T-cell (primary cell): ENCODE results near the gene PLEKHG2. TPM values are rescaled to one million over a fixed set of nuclear protein-coding genes. Genes with fewer than 3 reads are reported as not detected.

Experiments used
- ATAC-seq, 4 experiments: fragments of 200-7000 bp in 3 of 4; fragments of 150-1000 bp in 1 of 4; cut with Tn5 transposase; replicated peaks in 1 of 4; 1 replicate in 3 of 4; 2 replicates in 1 of 4; pipeline ENCODE4 v1.10.0; 2021; ENCODE audit warnings: moderate library complexity in 3 of 4, mild to moderate bottlenecking in 2 of 4, moderate number of reproducible peaks in 1 of 4
- CTCF ChIA-PET, 2 donors: fragments of 300-600 bp; sonication (Branson Sonifier 250); formaldehyde crosslinking; loops; one replicate each; lab custom pipeline; 2022; ENCODE audit warnings: antibody characterized with exemption in 2 of 2; lab: Charles Lee
- POLR2A ChIA-PET, 2 donors: fragments of 300-600 bp; sonication (Branson Sonifier 250); formaldehyde crosslinking; loops; one replicate each; lab custom pipeline; 2022; ENCODE audit warnings: antibody characterized with exemption in 2 of 2; lab: Charles Lee
- DNase-seq, 35 experiments: peaks; one replicate each; pipeline versions ENCODE4 v3.0.0 to v3.0.0-alpha.2; 2013 to 2023
- H3K27ac ChIP-seq: one replicate; pipeline ENCODE4 v1.5.1; 2013; ENCODE audit warnings: low read length
- H3K27me3 ChIP-seq, 2 experiments: replicated peaks in 1 of 2; 1 replicate in 1 of 2; 2 replicates in 1 of 2; pipeline versions ENCODE4 v1.6.1 to v1.7.0; 2013; ENCODE audit warnings: low read length in 1 of 2, mixed read lengths in 1 of 2; ENCODE audit not compliant: control insufficient read depth in 2 of 2, insufficient read depth in 2 of 2; ENCODE audit errors: extremely low read depth in 1 of 2
- H3K36me3 ChIP-seq, 2 donors: 1 replicate in 1 of 2; 2 replicates in 1 of 2; pipeline versions ENCODE4 v1.6.1 to v1.7.0; 2013; ENCODE audit warnings: low read length in 1 of 2; ENCODE audit not compliant: control insufficient read depth in 2 of 2, insufficient read depth in 1 of 2; ENCODE audit errors: extremely low read depth in 1 of 2
- H3K4me1 ChIP-seq, 2 experiments: 1 replicate in 1 of 2; 2 replicates in 1 of 2; pipeline versions ENCODE4 v1.6.1 to v1.7.0; 2013; ENCODE audit warnings: low read length in 2 of 2, mixed read lengths in 1 of 2; ENCODE audit not compliant: insufficient read depth in 2 of 2, control insufficient read depth in 1 of 2; ENCODE audit errors: extremely low read depth in 1 of 2
- H3K4me3 ChIP-seq, 2 donors: 1 replicate in 1 of 2; 2 replicates in 1 of 2; pipeline versions ENCODE4 v1.5.1 to v1.7.0; 2013; ENCODE audit warnings: mild to moderate bottlenecking in 2 of 2, low read length in 1 of 2, moderate library complexity in 1 of 2; ENCODE audit not compliant: control insufficient read depth in 1 of 2; ENCODE audit errors: extremely low read depth in 1 of 2
- H3K9me3 ChIP-seq: 2 replicates; pipeline ENCODE4 v1.7.0; 2013
- H3K27ac Mint-ChIP-seq, 2 donors: one replicate each; pipeline ENCODE4 v1.8.0; 2020 to 2021; ENCODE audit warnings: mild to moderate bottlenecking in 2 of 2, mixed read lengths in 2 of 2
- H3K27me3 Mint-ChIP-seq, 2 donors: one replicate each; pipeline ENCODE4 v1.8.0; 2021 to 2022; ENCODE audit warnings: mixed read lengths in 2 of 2
- H3K36me3 Mint-ChIP-seq: one replicate; pipeline ENCODE4 v1.8.0; 2021; ENCODE audit warnings: mixed read lengths
- H3K4me1 Mint-ChIP-seq, 3 donors: one replicate each; pipeline ENCODE4 v1.8.0; 2020 to 2022; ENCODE audit warnings: mixed read lengths in 3 of 3, mild to moderate bottlenecking in 1 of 3
- H3K4me3 Mint-ChIP-seq, 3 donors: one replicate each; pipeline ENCODE4 v1.8.0; 2020 to 2022; ENCODE audit warnings: mild to moderate bottlenecking in 3 of 3, mixed read lengths in 3 of 3, moderate library complexity in 3 of 3
- H3K9me3 Mint-ChIP-seq, 3 donors: one replicate each; pipeline ENCODE4 v1.8.0; 2020 to 2022; ENCODE audit warnings: mixed read lengths in 3 of 3
- WGBS: methylation state at CpG from one replicate; pipeline ENCODE4 v1.1.5; 2013; ENCODE audit warnings: missing lambda C conversion rate; ENCODE audit not compliant: insufficient coverage; 5-methylcytosine and 5-hydroxymethylcytosine counted together
- total RNA-seq, 35 experiments: library from RNA in 6 of 35; stranded (reverse) in 6 of 35; fragments of 120-200 nt in 1 of 35; gene quantifications; one replicate each; pipeline versions ENCODE4 v1.2.1 to v1.2.4 and lab custom pipeline; 2013 to 2026

The PLEKHG2 gene, protein sequence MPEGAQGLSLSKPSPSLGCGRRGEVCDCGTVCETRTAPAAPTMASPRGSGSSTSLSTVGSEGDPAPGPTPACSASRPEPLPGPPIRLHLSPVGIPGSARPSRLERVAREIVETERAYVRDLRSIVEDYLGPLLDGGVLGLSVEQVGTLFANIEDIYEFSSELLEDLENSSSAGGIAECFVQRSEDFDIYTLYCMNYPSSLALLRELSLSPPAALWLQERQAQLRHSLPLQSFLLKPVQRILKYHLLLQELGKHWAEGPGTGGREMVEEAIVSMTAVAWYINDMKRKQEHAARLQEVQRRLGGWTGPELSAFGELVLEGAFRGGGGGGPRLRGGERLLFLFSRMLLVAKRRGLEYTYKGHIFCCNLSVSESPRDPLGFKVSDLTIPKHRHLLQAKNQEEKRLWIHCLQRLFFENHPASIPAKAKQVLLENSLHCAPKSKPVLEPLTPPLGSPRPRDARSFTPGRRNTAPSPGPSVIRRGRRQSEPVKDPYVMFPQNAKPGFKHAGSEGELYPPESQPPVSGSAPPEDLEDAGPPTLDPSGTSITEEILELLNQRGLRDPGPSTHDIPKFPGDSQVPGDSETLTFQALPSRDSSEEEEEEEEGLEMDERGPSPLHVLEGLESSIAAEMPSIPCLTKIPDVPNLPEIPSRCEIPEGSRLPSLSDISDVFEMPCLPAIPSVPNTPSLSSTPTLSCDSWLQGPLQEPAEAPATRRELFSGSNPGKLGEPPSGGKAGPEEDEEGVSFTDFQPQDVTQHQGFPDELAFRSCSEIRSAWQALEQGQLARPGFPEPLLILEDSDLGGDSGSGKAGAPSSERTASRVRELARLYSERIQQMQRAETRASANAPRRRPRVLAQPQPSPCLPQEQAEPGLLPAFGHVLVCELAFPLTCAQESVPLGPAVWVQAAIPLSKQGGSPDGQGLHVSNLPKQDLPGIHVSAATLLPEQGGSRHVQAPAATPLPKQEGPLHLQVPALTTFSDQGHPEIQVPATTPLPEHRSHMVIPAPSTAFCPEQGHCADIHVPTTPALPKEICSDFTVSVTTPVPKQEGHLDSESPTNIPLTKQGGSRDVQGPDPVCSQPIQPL (N-terminal part only)
- total RNA-seq (10 to 100 TPM; 25.2 to 88.1 (median 36.7) TPM), total RNA-seq (lab: John Stamatoyannopoulos, UW) (12.8 to 120 (median 65.8) reads per million in 29 experiments)
- 24.4 TPM for total RNA-seq (2013)

DNA sequence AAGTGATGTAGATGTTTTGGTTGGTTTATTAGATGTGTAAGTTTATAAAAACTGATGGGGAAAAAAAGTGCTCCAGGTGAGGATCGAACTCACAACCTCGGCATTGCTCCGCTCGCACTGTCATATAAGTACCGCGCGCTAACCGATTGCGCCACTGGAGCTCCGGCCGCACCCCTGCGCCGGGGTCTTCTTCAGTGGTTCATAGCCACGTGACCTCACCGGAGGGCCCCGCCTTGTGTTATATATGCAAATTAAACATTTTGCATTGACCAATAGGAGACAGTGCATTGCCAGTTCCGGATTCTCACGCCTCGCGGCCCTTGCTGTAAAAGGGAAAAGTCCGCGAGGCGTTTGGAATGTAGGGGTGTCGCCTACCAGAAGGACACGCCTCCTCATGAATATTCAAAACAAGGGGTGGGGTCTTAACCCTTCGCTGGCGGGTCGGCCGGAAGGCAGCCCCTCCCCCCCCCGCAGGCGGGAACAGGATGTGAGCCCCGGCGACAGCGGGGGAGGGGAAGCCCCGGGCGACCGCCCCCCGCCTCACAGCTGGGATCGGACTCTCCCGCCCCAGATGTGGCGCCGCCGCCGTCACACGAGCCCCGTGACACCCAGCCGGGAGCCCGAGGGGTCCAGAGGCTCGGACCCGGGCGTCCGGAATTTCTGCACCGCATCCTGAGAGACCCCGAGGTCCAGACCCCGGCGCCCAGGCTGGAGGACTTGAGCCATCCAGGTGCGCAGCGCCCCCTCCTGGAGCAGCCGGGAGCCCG lies at the start of gene PLEKHG2:
TSS of gene PLEKHG2 (plus strand) at position 570 of the 767 bp plus-strand sequence. CDS start 1,418 bp downstream, outside the sequence.
- WGBS, result 1% methylated on average over 39 of the region's 60 CpGs
- peaks cover 19% of the 10 kb centered on the region for H3K36me3 Mint-ChIP-seq
- peaks cover 14 to 59% of the 10 kb centered on the region in 2 experiments for H3K4me1 ChIP-seq
- no peaks in the 10 kb centered on the region for H3K9me3 ChIP-seq
- peak within 1 kb of the TSS; percentile 96 to 97 for H3K4me3 ChIP-seq
- H3K27me3 Mint-ChIP-seq, result peaks cover 0 to 3% of the 10 kb centered on the region in 2 donors
- CTCF ChIA-PET, result interaction anchor here (0.6 to 2.2 kb wide), 11 partner anchors 9 to 59 kb away, joined by 3 to 29 read pairs (median 4); partner anchors contain the start of genes MED29 (in 1 of the 2), PAF1 (in 1 of the 2) and RPS16 (in 1 of the 2)
- peak within 1 kb of the TSS; percentile 93 to 94 for H3K27ac Mint-ChIP-seq
- peak within 1 kb of the TSS; percentile 100 for H3K27ac ChIP-seq
- DNase-seq, result peak; percentile 92 to 99 (median 96)
- POLR2A ChIA-PET, result interaction anchor here (0.7 to 1.8 kb wide), 11 partner anchors 9 to 60 kb away, joined by 3 to 13 read pairs (median 4); partner anchors contain the start of genes MED29 (in 1 of the 2), PAF1 (in 1 of the 2) and RPS16 (in 1 of the 2)
- H3K4me3 Mint-ChIP-seq, result peak within 1 kb of the TSS; percentile 79 to 85 (median 83)
- ATAC-seq, result peak; percentile 64 to 73 (median 65)
- no peaks in the 10 kb centered on the region for H3K9me3 Mint-ChIP-seq
- H3K4me1 Mint-ChIP-seq, result peaks cover 38 to 64% (median 44%) of the 10 kb centered on the region in 3 donors
- H3K27me3 ChIP-seq, result no peaks in the 10 kb centered on the region
- H3K36me3 ChIP-seq, result peaks cover 16 to 21% of the 10 kb centered on the region in 2 donors

GRCh38 chr19:39362682-39363657 lies 49.5 kb upstream of the PLEKHG2 start:
- POLR2A ChIA-PET, result no interaction called here
- H3K36me3 Mint-ChIP-seq, result peaks cover 39% of the 10 kb centered on the region

GRCh38 chr19:39363901-39364457 lies 48.5 kb upstream of the PLEKHG2 start:
- Mint-ChIP-seq H3K36me3 (peaks cover 45% of the 10 kb centered on the region), H3K4me1 (peaks cover 0 to 7% (median 0%) of the 10 kb centered on the region in 3 donors), H3K9me3 (no peaks in the 10 kb centered on the region), H3K4me3 (no peak overlapping the region), H3K27me3 (no peaks in the 10 kb centered on the region), H3K27ac (no peak overlapping the region)
- ATAC-seq (no peak), DNase-seq (no peak)
- Histone ChIP-seq H3K27ac (no peak overlapping the region), H3K4me1 (no peaks in the 10 kb centered on the region), H3K36me3 (peaks cover 8 to 49% of the 10 kb centered on the region in 2 donors), H3K9me3 (no peaks in the 10 kb centered on the region), H3K27me3 (no peaks in the 10 kb centered on the region), H3K4me3 (no peak overlapping the region)
- WGBS, result 77% methylated on average over 2 of the region's 5 CpGs
- CTCF ChIA-PET, result no interaction called here
- POLR2A ChIA-PET, result no interaction called here

More at GRCh38 chr19:39362682-39363657, 49.5 kb upstream of the PLEKHG2 start:
- H3K27me3 Mint-ChIP-seq, result no peaks in the 10 kb centered on the region
- no peak overlapping the region for H3K4me3 Mint-ChIP-seq
- H3K4me1 ChIP-seq, result no peaks in the 10 kb centered on the region
- WGBS, result 82% methylated on average over 3 of the region's 6 CpGs
- H3K9me3 ChIP-seq, result no peaks in the 10 kb centered on the region
- peaks cover 10 to 53% of the 10 kb centered on the region in 2 donors for H3K36me3 ChIP-seq
- DNase-seq (no peak), ATAC-seq (no peak)
- no peaks in the 10 kb centered on the region for H3K27me3 ChIP-seq
- peaks cover 0 to 7% (median 0%) of the 10 kb centered on the region in 3 donors for H3K4me1 Mint-ChIP-seq
- H3K27ac ChIP-seq, result no peak overlapping the region
- H3K9me3 Mint-ChIP-seq, result no peaks in the 10 kb centered on the region
- no peak overlapping the region for H3K4me3 ChIP-seq
- H3K27ac Mint-ChIP-seq, result peak overlapping the region in 1 of 2 donors; percentile 12
- CTCF ChIA-PET, result no interaction called here

GRCh38 chr19:39365531-39365930 lies 46.9 kb upstream of the PLEKHG2 start:
- no peaks in the 10 kb centered on the region for H3K27me3 Mint-ChIP-seq
- ChIA-PET POLR2A (interaction anchor here in 1 of 2 donors (1.1 kb wide), 1 partner anchor 11 kb away, joined by 5 read pairs; no protein-coding TSS in a partner anchor), CTCF (no interaction called here)
- Histone ChIP-seq H3K4me3 (no peak overlapping the region), H3K36me3 (peaks cover 10 to 50% of the 10 kb centered on the region in 2 donors), H3K27me3 (no peaks in the 10 kb centered on the region), H3K9me3 (no peaks in the 10 kb centered on the region), H3K4me1 (no peaks in the 10 kb centered on the region), H3K27ac (no peak overlapping the region)
- WGBS, result 100% methylated on average over 1 of the region's 1 CpG
- no peak for ATAC-seq
- peaks cover 48% of the 10 kb centered on the region for H3K36me3 Mint-ChIP-seq
- H3K27ac Mint-ChIP-seq, result no peak overlapping the region
- no peaks in the 10 kb centered on the region for H3K9me3 Mint-ChIP-seq
- peaks cover 0 to 7% (median 0%) of the 10 kb centered on the region in 3 donors for H3K4me1 Mint-ChIP-seq
- no peak for DNase-seq
- H3K4me3 Mint-ChIP-seq, result no peak overlapping the region

DNA sequence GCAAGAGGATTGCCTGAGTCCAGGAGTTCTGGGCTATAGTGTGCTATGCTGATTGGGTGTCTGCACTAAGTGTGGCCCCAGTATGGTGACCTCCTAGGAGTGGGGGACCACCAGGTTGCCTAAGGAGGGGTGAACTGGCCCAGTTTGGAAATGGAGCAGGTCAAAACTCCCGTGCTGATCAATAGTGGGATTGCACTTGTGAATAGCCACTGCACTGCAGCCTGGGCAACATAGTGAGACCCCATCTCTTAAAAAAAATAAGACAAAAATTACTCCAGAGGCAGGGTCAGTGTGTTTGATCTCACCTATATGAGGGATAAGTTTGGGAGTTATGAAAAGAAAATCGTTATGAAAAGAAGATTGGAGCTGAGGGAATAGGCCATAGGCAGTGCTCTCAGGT lies 43.3 kb upstream of the PLEKHG2 start:
- H3K36me3 Mint-ChIP-seq, result peaks cover 44% of the 10 kb centered on the region
- no peak overlapping the region for H3K4me3 ChIP-seq
- H3K36me3 ChIP-seq, result peaks cover 7 to 53% of the 10 kb centered on the region in 2 donors
- no peak for DNase-seq
- no CpG with 5 or more reads among the region's 2 CpGs for WGBS
- H3K4me3 Mint-ChIP-seq, result no peak overlapping the region
- H3K27me3 ChIP-seq, result no peaks in the 10 kb centered on the region
- H3K4me1 Mint-ChIP-seq, result peaks cover 0 to 2% (median 0%) of the 10 kb centered on the region in 3 donors
- CTCF ChIA-PET, result interaction anchor here (0.6 to 1.0 kb wide), 2 partner anchors 13 to 56 kb away, joined by 3 read pairs; no protein-coding TSS in a partner anchor
- H3K9me3 ChIP-seq, result no peaks in the 10 kb centered on the region
- no peak overlapping the region for H3K27ac ChIP-seq
- POLR2A ChIA-PET, result no interaction called here
- H3K27me3 Mint-ChIP-seq, result no peaks in the 10 kb centered on the region
- H3K9me3 Mint-ChIP-seq, result no peaks in the 10 kb centered on the region
- peak overlapping the region in 1 of 2 donors; percentile 39 for H3K27ac Mint-ChIP-seq
- no peaks in the 10 kb centered on the region for H3K4me1 ChIP-seq
- ATAC-seq, result no peak
